Right atrium auricular region (tissue), 2 donors: ENCODE measurements around the gene ZDHHC20. TPM values are rescaled to one million over a fixed set of nuclear protein-coding genes. Genes with fewer than 3 reads are reported as not detected.
"Not testable (repeated sequence)": the region's sequence is repeated elsewhere in the genome, so short reads cannot be mapped to it uniquely, and the experiment has no call there.

Experiments used
- DNase-seq: peaks from one replicate; pipeline ENCODE4 v3.0.0-alpha.2; 2019; ENCODE audit warnings: low spot score
- H3K27ac ChIP-seq, 2 donors: fragments of 200-600 bp; sonication (generic); 1 replicate in 1 of 2; 2 replicates in 1 of 2; pipeline ENCODE4 v1.5.1; 2016 to 2019
- H3K27me3 ChIP-seq, 2 donors: fragments of 200-600 bp; sonication (generic); one replicate each; pipeline versions ENCODE4 v1.5.1 to v1.6.0; 2017 to 2019
- H3K36me3 ChIP-seq: fragments of 200-600 bp; sonication (generic); one replicate; pipeline ENCODE4 v1.5.1; 2016
- H3K4me1 ChIP-seq, 2 donors: fragments of 200-600 bp; sonication (generic); one replicate each; pipeline versions ENCODE4 v1.5.1 to v1.6.0; 2017 to 2019
- H3K4me3 ChIP-seq, 2 donors: fragments of 200-600 bp; sonication (generic); 1 replicate in 1 of 2; 2 replicates in 1 of 2; pipeline ENCODE4 v1.5.1; 2017 to 2019; ENCODE audit warnings: mild to moderate bottlenecking in 1 of 2, moderate library complexity in 1 of 2
- H3K9me3 ChIP-seq, 2 donors: fragments of 200-600 bp; sonication (generic); one replicate each; pipeline ENCODE4 v1.5.1; 2019
- total RNA-seq, 2 donors: library from RNA; depleted of rRNA; stranded (reverse); fragments of >200 nt; gene quantifications; one replicate each; pipeline ENCODE4 v1.1.0, GENCODE V29; 2016
- TF ChIP-seq, protein P1 (sequence below), 2 donors: fragments of 200-600 bp; sonication (generic); IDR thresholded peaks; one replicate each; pipeline ENCODE4 v1.5.1; 2019; ENCODE audit warnings: antibody characterized with exemption in 2 of 2

The ZDHHC20 gene
- total RNA-seq, 2 donors from 2014 or later: 19.7 to 26.5 TPM

DNA sequence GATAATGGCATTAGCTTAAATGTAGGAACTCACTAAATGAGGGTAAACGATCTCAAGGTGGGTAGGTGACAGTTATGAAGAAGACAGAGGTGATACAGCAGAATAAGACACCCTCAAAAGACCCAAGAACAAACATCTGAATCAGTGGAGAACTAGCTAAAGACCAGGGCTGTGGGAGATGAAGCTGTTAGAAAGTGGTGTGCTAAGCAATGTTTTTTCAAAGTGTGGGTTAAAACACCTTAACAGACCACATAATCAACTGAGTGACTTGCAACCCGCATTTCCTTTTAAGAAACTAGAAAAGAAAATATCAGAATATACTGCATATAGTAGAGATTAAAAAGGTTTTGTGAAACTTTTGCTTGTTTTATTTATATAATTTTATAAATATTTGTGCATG, 70.0 kb downstream of the ZDHHC20 start:
- TF ChIP-seq, protein P1, sequence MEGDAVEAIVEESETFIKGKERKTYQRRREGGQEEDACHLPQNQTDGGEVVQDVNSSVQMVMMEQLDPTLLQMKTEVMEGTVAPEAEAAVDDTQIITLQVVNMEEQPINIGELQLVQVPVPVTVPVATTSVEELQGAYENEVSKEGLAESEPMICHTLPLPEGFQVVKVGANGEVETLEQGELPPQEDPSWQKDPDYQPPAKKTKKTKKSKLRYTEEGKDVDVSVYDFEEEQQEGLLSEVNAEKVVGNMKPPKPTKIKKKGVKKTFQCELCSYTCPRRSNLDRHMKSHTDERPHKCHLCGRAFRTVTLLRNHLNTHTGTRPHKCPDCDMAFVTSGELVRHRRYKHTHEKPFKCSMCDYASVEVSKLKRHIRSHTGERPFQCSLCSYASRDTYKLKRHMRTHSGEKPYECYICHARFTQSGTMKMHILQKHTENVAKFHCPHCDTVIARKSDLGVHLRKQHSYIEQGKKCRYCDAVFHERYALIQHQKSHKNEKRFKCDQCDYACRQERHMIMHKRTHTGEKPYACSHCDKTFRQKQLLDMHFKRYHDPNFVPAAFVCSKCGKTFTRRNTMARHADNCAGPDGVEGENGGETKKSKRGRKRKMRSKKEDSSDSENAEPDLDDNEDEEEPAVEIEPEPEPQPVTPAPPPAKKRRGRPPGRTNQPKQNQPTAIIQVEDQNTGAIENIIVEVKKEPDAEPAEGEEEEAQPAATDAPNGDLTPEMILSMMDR (IDR thresholded peaks at IDR 0.05): no peak

DNA sequence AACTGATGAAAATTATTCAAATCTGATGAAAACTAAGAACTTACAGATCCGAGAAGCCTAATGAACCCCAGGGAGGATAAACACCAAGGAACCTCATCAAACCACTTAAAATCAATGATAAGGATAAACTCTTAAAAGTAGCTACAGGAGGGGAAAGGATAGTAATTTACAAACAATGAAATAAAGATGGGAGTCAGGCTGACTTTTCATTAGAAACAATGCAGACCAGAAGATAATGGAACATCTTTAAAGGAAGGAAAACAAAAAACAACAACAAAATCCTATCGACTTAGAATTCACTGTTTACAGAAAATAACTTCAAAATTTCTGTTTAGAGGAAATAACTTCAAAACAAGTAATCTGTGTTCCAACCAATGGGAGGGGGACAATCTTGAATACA, 73.4 kb downstream of the ZDHHC20 start:
- TF ChIP-seq, protein P1 (IDR thresholded peaks at IDR 0.05): no peak
- H3K27ac ChIP-seq: no peak overlapping the region
- no peaks in the 10 kb centered on the region for H3K4me1 ChIP-seq
- no peaks in the 10 kb centered on the region for H3K9me3 ChIP-seq
- peaks cover 43% of the 10 kb centered on the region for H3K36me3 ChIP-seq
- DNase-seq: no peak
- no peaks in the 10 kb centered on the region for H3K27me3 ChIP-seq
- no peak overlapping the region for H3K4me3 ChIP-seq

More for the DNA sequence above, 70.0 kb downstream of the ZDHHC20 start:
- Histone ChIP-seq H3K27me3 (no peaks in the 10 kb centered on the region), H3K27ac (no peak overlapping the region), H3K9me3 (no peaks in the 10 kb centered on the region), H3K36me3 (peaks cover 26% of the 10 kb centered on the region), H3K4me3 (no peak overlapping the region), H3K4me1 (no peaks in the 10 kb centered on the region)
- DNase-seq: no peak

DNA sequence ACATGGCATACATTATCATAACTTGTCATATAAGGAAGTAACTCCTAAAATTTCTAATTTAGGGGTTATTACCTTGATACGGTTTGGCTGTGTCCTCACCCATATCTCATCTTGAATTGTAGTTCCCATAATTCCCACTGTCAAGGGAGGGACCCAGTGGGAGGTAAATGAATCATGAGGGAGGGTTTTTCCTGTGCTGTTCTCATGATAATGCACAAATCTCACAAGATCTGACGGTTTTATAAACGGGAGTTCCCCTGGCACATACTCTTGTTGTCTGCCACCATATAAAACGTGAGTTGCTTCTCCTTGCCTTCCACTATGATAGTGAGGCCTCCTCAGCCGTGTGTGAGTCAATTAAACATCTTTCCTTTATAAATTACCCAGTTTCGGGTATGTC, 76.0 kb downstream of the ZDHHC20 start:
- H3K4me1 ChIP-seq: no peaks in the 10 kb centered on the region
- TF ChIP-seq, protein P1 (IDR thresholded peaks at IDR 0.05): no peak
- H3K36me3 ChIP-seq: peaks cover 45% of the 10 kb centered on the region
- H3K9me3 ChIP-seq: no peaks in the 10 kb centered on the region
- no peaks in the 10 kb centered on the region for H3K27me3 ChIP-seq
- no peak overlapping the region for H3K4me3 ChIP-seq
- no peak for DNase-seq
- no peak overlapping the region for H3K27ac ChIP-seq

DNA sequence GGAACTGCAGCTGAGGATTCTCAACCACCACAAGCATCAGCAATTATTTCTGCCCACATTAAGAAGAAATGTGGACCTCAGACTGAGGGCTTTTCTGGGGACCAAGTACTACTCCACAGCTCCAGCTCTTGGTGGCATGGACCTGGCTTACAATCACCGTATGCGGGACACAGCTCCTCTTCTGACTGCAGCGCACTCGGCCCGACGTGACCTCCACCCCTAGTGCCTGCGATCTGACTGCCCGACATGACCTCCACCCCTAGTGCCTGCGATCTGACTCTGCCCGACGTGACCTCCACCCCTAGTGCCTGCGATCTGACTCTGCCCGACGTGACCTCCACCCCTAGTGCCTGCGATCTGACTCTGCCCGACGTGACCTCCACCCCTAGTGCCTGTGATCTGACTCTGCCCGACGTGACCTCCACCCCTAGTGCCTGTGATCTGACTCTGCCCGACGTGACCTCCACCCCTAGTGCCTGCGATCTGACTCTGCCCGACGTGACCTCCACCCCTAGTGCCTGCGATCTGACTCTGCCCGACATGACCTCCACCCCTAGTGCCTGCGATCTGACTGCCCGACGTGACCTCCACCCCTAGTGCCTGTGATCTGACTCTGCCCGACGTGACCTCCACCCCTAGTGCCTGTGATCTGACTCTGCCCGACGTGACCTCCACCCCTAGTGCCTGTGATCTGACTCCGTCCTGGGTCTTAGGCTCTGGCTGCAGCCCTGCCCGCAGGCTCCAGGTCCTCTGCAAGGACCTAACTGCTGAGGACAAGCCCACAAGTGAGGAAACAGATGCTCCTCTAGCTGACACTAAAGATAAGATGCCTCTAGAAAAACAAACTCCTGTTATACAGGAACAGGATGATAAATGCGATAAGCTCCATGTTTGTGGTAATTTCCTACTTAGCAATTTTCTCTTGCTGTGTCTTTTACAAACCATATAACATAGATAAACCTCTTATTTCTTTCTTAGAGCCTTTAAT, 81.8 kb downstream of the ZDHHC20 start:
- H3K4me1 ChIP-seq, H3K9me3 ChIP-seq, H3K4me3 ChIP-seq, H3K27ac ChIP-seq, H3K27me3 ChIP-seq, DNase-seq: not testable (repeated sequence)
- H3K36me3 ChIP-seq: peaks cover 39% of the 10 kb centered on the region

DNA sequence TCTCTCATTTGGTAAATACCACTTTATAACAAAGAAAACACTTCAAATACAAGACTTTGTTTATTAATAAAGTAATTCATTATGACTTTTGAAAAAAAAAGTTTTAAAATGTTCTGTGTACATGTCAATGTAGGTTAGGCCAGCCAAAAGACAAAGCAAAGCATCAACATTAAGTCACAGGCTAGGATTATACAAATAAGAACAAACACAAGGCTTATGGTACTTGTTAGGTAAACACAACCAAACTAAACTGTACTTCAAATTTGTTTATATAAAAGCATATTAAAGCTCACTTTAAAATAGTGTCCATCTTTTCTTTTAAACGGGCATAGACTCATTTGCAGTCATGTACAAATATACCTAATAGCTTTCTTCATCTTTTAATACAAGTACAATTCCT, 86.6 kb downstream of the ZDHHC20 start:
- no peaks in the 10 kb centered on the region for H3K4me1 ChIP-seq
- H3K4me3 ChIP-seq: no peak overlapping the region
- no peaks in the 10 kb centered on the region for H3K9me3 ChIP-seq
- TF ChIP-seq, protein P1 (IDR thresholded peaks at IDR 0.05): no peak
- no peak overlapping the region for H3K27ac ChIP-seq
- H3K27me3 ChIP-seq: no peaks in the 10 kb centered on the region
- DNase-seq: no peak
- peaks cover 10% of the 10 kb centered on the region for H3K36me3 ChIP-seq

DNA sequence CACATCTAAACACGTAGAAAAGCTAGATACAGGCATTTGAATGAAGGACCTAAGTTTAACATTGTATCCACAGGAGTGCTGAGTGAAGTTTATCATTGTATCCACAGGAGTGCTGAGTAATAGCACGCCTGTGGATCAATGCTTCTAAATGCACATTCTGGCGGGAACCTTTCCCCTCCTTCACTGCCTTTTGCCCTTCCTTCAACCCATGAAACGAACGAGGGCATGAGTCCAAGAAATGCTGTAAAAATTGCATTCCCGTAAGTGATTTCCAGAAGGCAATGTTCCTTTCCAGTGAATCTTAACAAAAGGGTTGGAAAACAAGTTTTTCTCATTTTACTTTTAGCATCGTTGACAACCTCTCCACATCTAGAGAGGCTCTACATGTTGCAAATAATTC, 88.1 kb downstream of the ZDHHC20 start:
- no peaks in the 10 kb centered on the region for H3K9me3 ChIP-seq
- H3K27me3 ChIP-seq: no peaks in the 10 kb centered on the region
- no peaks in the 10 kb centered on the region for H3K4me1 ChIP-seq
- peaks cover 10% of the 10 kb centered on the region for H3K36me3 ChIP-seq
- TF ChIP-seq, protein P1 (IDR thresholded peaks at IDR 0.05): no peak
- no peak for DNase-seq
- no peak overlapping the region for H3K27ac ChIP-seq
- no peak overlapping the region for H3K4me3 ChIP-seq
